Measurements from ENCODE around the gene ADCY5.

- TF ChIP-seq YY1 (IDR thresholded peaks at IDR 0.05; ENCODE audit: insufficient read depth, insufficient read length) = no peak
- TF ChIP-seq SUZ12 (IDR thresholded peaks at IDR 0.05; ENCODE audit: extremely low read depth, insufficient read depth, insufficient read length) = no peak
These were observed 137.7 kb downstream of the ADCY5 start for GRCh38 chr3:123311201-123311600.

All from NT2/D1 (cell line).